Heart right ventricle (tissue), 16 donors: ENCODE results near the gene SLC39A11. TPM values are rescaled to one million over a fixed set of nuclear protein-coding genes. Genes with fewer than 3 reads are reported as not detected.

Experiments
- ATAC-seq, 8 donors: fragments of 200-7000 bp; cut with Tn5 transposase; one replicate each; pipeline ENCODE4 v1.9.1; 2020; ENCODE audit warnings: mild to moderate bottlenecking in 8 of 8, moderate library complexity in 8 of 8, moderate number of reproducible peaks in 1 of 8
- DNase-seq, 2 donors: peaks; one replicate each; pipeline ENCODE4 v3.0.0-alpha.2; 2020
- H3K27ac ChIP-seq, 10 donors: fragments of 200-600 bp; sonication (generic) in 2 of 10; one replicate each; pipeline versions ENCODE4 v1.5.0 to v1.8.0; 2020 to 2022; ENCODE audit warnings: mild to moderate bottlenecking in 3 of 10
- H3K27me3 ChIP-seq, 7 donors: fragments of 200-600 bp; one replicate each; pipeline ENCODE4 v1.8.0; 2021 to 2022; ENCODE audit warnings: mild to moderate bottlenecking in 2 of 7
- H3K36me3 ChIP-seq, 9 donors: fragments of 200-600 bp; sonication (generic) in 1 of 9; one replicate each; pipeline versions ENCODE4 v1.5.0 to v1.8.0; 2020 to 2022; ENCODE audit warnings: mild to moderate bottlenecking in 2 of 9
- H3K4me1 ChIP-seq, 9 donors: fragments of 200-600 bp; sonication (generic) in 1 of 9; one replicate each; pipeline versions ENCODE4 v1.5.0 to v1.8.0; 2020 to 2022; ENCODE audit warnings: mild to moderate bottlenecking in 4 of 9
- H3K4me3 ChIP-seq, 10 donors: fragments of 200-600 bp; sonication (generic) in 2 of 10; one replicate each; pipeline versions ENCODE4 v1.5.0 to v1.8.0; 2020 to 2022; ENCODE audit warnings: mild to moderate bottlenecking in 7 of 10, moderate library complexity in 2 of 10
- H3K9me3 ChIP-seq, 11 donors: fragments of 200-600 bp in 10 of 11; sonication (generic) in 2 of 11; one replicate each; pipeline versions ENCODE4 v1.5.0 to v1.8.0; 2013 to 2022; ENCODE audit warnings: mild to moderate bottlenecking in 2 of 11, control low read depth in 1 of 11, moderate library complexity in 1 of 11
- CTCF ChIP-seq, 9 donors: fragments of 200-600 bp; sonication (generic) in 2 of 9; IDR thresholded peaks; one replicate each; pipeline versions ENCODE4 v1.5.0 to v1.8.0; 2021 to 2022; ENCODE audit warnings: antibody characterized with exemption in 9 of 9, mild to moderate bottlenecking in 5 of 9, moderate library complexity in 1 of 9
- WGBS, 2 donors: extraction: QIAGEN DNeasy Blood & Tissue Kit; methylation state at CpG; one replicate each; pipeline ENCODE4 v1.1.7; 2013; ENCODE audit warnings: inconsistent platforms in 1 of 2; 5-methylcytosine and 5-hydroxymethylcytosine counted together
- intact Hi-C, 10 donors: fragments of 100-400 bp; cut with DNase I; formaldehyde crosslinking; loops; one replicate each; pipeline versions ENCODE4 v1.11.1 to v1.14.2; 2022
- polyA plus RNA-seq, 2 donors: library from polyadenylated mRNA; stranded (reverse); fragments of 200-250 nt; gene quantifications; one replicate each; pipeline ENCODE4 v1.2.3, GENCODE V29; 2013
- total RNA-seq, 10 donors: library from RNA; stranded (reverse); fragmentation: NEBNext Ultra II Directional in 3 of 10; extraction: Animal tissue kit (Norgen Biotek cat#: 25700) in 3 of 10; gene quantifications; one replicate each; pipeline versions ENCODE4 v1.2.1 to v1.2.4, GENCODE V29; 2021 to 2023
- donor health status: Arrhythmogenic right ventricular cardiomyopathy.
- donor health status: ischemic (EF 13 %, LVEDD 7.1; RV severe dilation, severe dysfunction).
- donor health status: healthy with polysubstance abuse.
- donor health status: DM: no; HTN: yes; CAD: no.
- donor health status: DM: no; HTN: no; CAD: no.
- donor health status: ischemic (EF 25% LVEDD 6.9; RV normal size, moderate dysfunction).
- donor health status: ischemic (EF 25% LVEDD 5.7; RV mildly dilated, moderate dysfunction).
- donor health status: healthy.
- donor health status: DM: yes; HTN: yes; CAD: no.
- donor health status: Ischemic cardiomyopathy.
- donor health status: ischemic (EF 35%, LVEDD 5.7; RV mildly dilated, moderate dysfunction).
- donor health status: nonischemic (EF 11% LVEDD 7.7; RV severe dilation, severe dysfunction).
- donor health status: DM: yes; HTN: yes; CAD: no.
- donor health status: PGD.
- donor health status: ischemic (EF 29% LVEDD 5.4; RV normal size, mild dysfunction).
- donor health status: nonischemic (EF 23%, LVEDD 6.1; RV moderate dilation, normal function).

The SLC39A11 gene
- total and polyA plus RNA-seq, 12 donors = 2.4 to 11.3 (median 6.4) TPM

- DNase-seq (peak in 1 of 2 donors; percentile 14), ATAC-seq (peak in 1 of 8 donors; percentile 34)
- Histone ChIP-seq H3K27me3 (peaks cover 0 to 23% (median 7%) of the 10 kb centered on the region in 7 donors), H3K4me1 (peaks cover 0 to 25% (median 0%) of the 10 kb centered on the region in 9 donors), H3K9me3 (no peaks in the 10 kb centered on the region), H3K36me3 (no peaks in the 10 kb centered on the region), H3K4me3 (no peak overlapping the region), H3K27ac (no peak overlapping the region)
- intact Hi-C loops = no loop called here
- WGBS, 2 donors = 45% methylated on average over 11 of the region's 11 CpGs
- TF ChIP-seq CTCF (IDR thresholded peaks at IDR 0.05) = no peak
Observed at GRCh38 chr17:73138541-73139138, 46.2 kb upstream of the SLC39A11 start.

- Histone ChIP-seq H3K4me3 (no peak overlapping the region), H3K27me3 (peaks cover 0 to 23% (median 7%) of the 10 kb centered on the region in 7 donors), H3K9me3 (no peaks in the 10 kb centered on the region), H3K27ac (no peak overlapping the region), H3K4me1 (peaks cover 0 to 17% (median 0%) of the 10 kb centered on the region in 9 donors), H3K36me3 (no peaks in the 10 kb centered on the region)
- no peak for DNase-seq
- WGBS, 2 donors = 88% methylated on average over 2 of the region's 2 CpGs
- TF ChIP-seq CTCF (IDR thresholded peaks at IDR 0.05) = no peak
- intact Hi-C loops = no loop called here
- ATAC-seq = no peak
Observed at GRCh38 chr17:73137376-73137775, 44.9 kb upstream of the SLC39A11 start.

- H3K27me3 ChIP-seq = peaks cover 0 to 23% (median 7%) of the 10 kb centered on the region in 7 donors
- no peaks in the 10 kb centered on the region for H3K9me3 ChIP-seq
- intact Hi-C loops = no loop called here
- H3K4me3 ChIP-seq = no peak overlapping the region
- no peak for ATAC-seq
- H3K4me1 ChIP-seq = peaks cover 0 to 5% (median 0%) of the 10 kb centered on the region in 9 donors
- WGBS, 2 donors = 87 to 92% methylated on average over 4 of the region's 4 CpGs
- no peak overlapping the region for H3K27ac ChIP-seq
- TF ChIP-seq CTCF (IDR thresholded peaks at IDR 0.05) = no peak
- no peaks in the 10 kb centered on the region for H3K36me3 ChIP-seq
- no peak for DNase-seq
Observed at GRCh38 chr17:73135766-73136165, 43.3 kb upstream of the SLC39A11 start.

- Histone ChIP-seq H3K36me3 (no peaks in the 10 kb centered on the region), H3K9me3 (no peaks in the 10 kb centered on the region), H3K27ac (no peak overlapping the region), H3K4me1 (no peaks in the 10 kb centered on the region), H3K27me3 (peaks cover 0 to 17% (median 0%) of the 10 kb centered on the region in 7 donors), H3K4me3 (no peak overlapping the region)
- ATAC-seq (no peak), DNase-seq (no peak)
- intact Hi-C loops = no loop called here
- WGBS, 2 donors = 44 to 62% methylated on average over 4 of the region's 4 CpGs
- TF ChIP-seq CTCF (IDR thresholded peaks at IDR 0.05) = no peak
Observed at GRCh38 chr17:73133911-73134649, 41.6 kb upstream of the SLC39A11 start.
